HepG2 (cell line): Measurements from ENCODE around the gene ST3GAL5. TPM values are rescaled to one million over a fixed set of nuclear protein-coding genes. Genes with fewer than 3 reads are reported as not detected.

Experiments used
- ATAC-seq: fragments of 200-7000 bp; cut with Tn5 transposase; 3 replicates; pipeline ENCODE4 v1.9.1; 2020; ENCODE audit warnings: mild to moderate bottlenecking, moderate library complexity
- BruUV-seq: library from RNA; stranded (reverse); fragments of 400-500 nt; replicated peaks from 2 replicates; lab custom pipeline; 2021; lab: Mats Ljungman, UMichigan
- CTCF ChIA-PET: fragments of 300-600 bp; formaldehyde crosslinking; extraction: SDS; loops from one replicate; lab custom pipeline; 2021; ENCODE audit warnings: low total read pairs, inconsistent platforms, low intra/inter-chr PET ratio; lab: Yijun Ruan, JAX
- POLR2A ChIA-PET: fragments of 350-600 bp; sonication (Branson Sonifier 250); formaldehyde crosslinking; loops from one replicate; lab custom pipeline; 2020; ENCODE audit warnings: antibody characterized with exemption, inconsistent platforms; lab: Yijun Ruan, JAX
- DNase-seq: peaks from one replicate; pipeline ENCODE4 v3.0.0-alpha.2; 2015; ENCODE audit warnings: low spot score
- FAIRE-seq: peaks from 3 replicates; lab custom pipeline; 2011; peaks lifted over from hg19 to GRCh38; lab: Jason Lieb, UNC
- H2AFZ ChIP-seq: one replicate; pipeline ENCODE4 v1.6.1; 2011; ENCODE audit warnings: low read length, inconsistent platforms
- H3K27ac ChIP-seq: fragments of 300-600 bp; 3 replicates; pipeline ENCODE4 v1.8.0; 2011; ENCODE audit warnings: mixed run types, mild to moderate bottlenecking, mixed read lengths, low read length, inconsistent platforms; ENCODE audit not compliant: insufficient read depth; ENCODE audit errors: extremely low read length
- H3K27me3 ChIP-seq, 2 experiments: fragments of 200-600 bp in 1 of 2; 2 replicates in 1 of 2; 3 replicates in 1 of 2; pipeline versions ENCODE4 v1.6.0 to v1.8.0; 2011; ENCODE audit warnings: low read length in 2 of 2, mild to moderate bottlenecking in 2 of 2, moderate library complexity in 2 of 2, inconsistent platforms in 1 of 2; ENCODE audit not compliant: insufficient read depth in 2 of 2, control insufficient read depth in 1 of 2
- H3K36me3 ChIP-seq, 2 experiments: fragments of 200-600 bp in 1 of 2; replicated peaks in 1 of 2; 2 replicates in 1 of 2; 3 replicates in 1 of 2; pipeline versions ENCODE4 v1.5.1 to v1.8.0; 2011; ENCODE audit warnings: low read length in 2 of 2, inconsistent platforms in 1 of 2; ENCODE audit not compliant: insufficient read depth in 2 of 2, control insufficient read depth in 1 of 2
- H3K4me1 ChIP-seq: 2 replicates; pipeline ENCODE4 v1.5.1; 2012; ENCODE audit warnings: low read length, inconsistent platforms; ENCODE audit not compliant: insufficient read depth
- H3K4me2 ChIP-seq: 2 replicates; pipeline ENCODE4 v1.6.0; 2011; ENCODE audit warnings: low read depth, low read length, inconsistent platforms
- H3K4me3 ChIP-seq, 3 experiments: fragments of 200-600 bp in 1 of 3; sonication (generic), shearing (Covaris generic) in 1 of 3; replicated peaks in 1 of 3; 2 replicates each; pipeline ENCODE4 v1.5.1; 2011 to 2016; ENCODE audit warnings: low read length in 3 of 3, inconsistent platforms in 2 of 3, low read depth in 2 of 3, mild to moderate bottlenecking in 2 of 3, control low read depth in 1 of 3, mixed read lengths in 1 of 3; ENCODE audit not compliant: insufficient read depth in 1 of 3
- H3K79me2 ChIP-seq: one replicate; pipeline ENCODE4 v1.6.1; 2011; ENCODE audit warnings: low read length, inconsistent platforms; ENCODE audit not compliant: insufficient read depth
- H3K9ac ChIP-seq: 2 replicates; pipeline ENCODE4 v1.6.0; 2011; ENCODE audit warnings: mild to moderate bottlenecking, low read depth, low read length, inconsistent platforms; ENCODE audit not compliant: insufficient read depth
- H3K9me3 ChIP-seq: 2 replicates; pipeline ENCODE4 v1.5.1; 2012; ENCODE audit warnings: mild to moderate bottlenecking, low read length
- H4K20me1 ChIP-seq: 2 replicates; pipeline ENCODE4 v1.6.0; 2011; ENCODE audit warnings: inconsistent platforms, mild to moderate bottlenecking, low read length, moderate library complexity; ENCODE audit not compliant: insufficient read depth
- HNRNPL ChIP-seq: fragments of 200-400 bp; formaldehyde crosslinking; IDR thresholded peaks from 2 replicates; pipeline ENCODE4 v1.6.1; 2017; ENCODE audit warnings: mild to moderate bottlenecking, low read depth, low read length
- HNRNPUL1 ChIP-seq: fragments of 200-400 bp; formaldehyde crosslinking; IDR thresholded peaks from 2 replicates; pipeline ENCODE4 v1.6.1; 2017; ENCODE audit warnings: low read depth, mild to moderate bottlenecking, low read length, moderate library complexity
- IRX3 ChIP-seq: sonication (generic); formaldehyde crosslinking; IDR thresholded peaks from 2 replicates; pipeline ENCODE4 v1.8.1; 2023; ENCODE audit warnings: mild to moderate bottlenecking, low read depth, missing genetic modification reagents, borderline replicate concordance
- KDM2A ChIP-seq: sonication (generic); formaldehyde crosslinking; IDR thresholded peaks from 2 replicates; pipeline ENCODE4 v1.4.0; 2020; ENCODE audit warnings: low read depth, missing genetic modification reagents, borderline replicate concordance
- NR1H2 ChIP-seq: sonication (generic); formaldehyde crosslinking; IDR thresholded peaks from 2 replicates; pipeline ENCODE4 v1.8.1; 2022; ENCODE audit warnings: low read depth, missing genetic modification reagents, borderline replicate concordance
- NR3C1 ChIP-seq: sonication (generic); formaldehyde crosslinking; IDR thresholded peaks from 2 replicates; pipeline ENCODE4 v1.4.0; 2020; ENCODE audit warnings: missing genetic modification reagents
- POLR2A ChIP-seq, 2 experiments: IDR thresholded peaks; 2 replicates each; pipeline ENCODE4 v1.6.1; 2011; ENCODE audit warnings: low read depth in 2 of 2, low read length in 2 of 2, mild to moderate bottlenecking in 1 of 2, moderate library complexity in 1 of 2; ENCODE audit not compliant: insufficient read depth in 1 of 2
- SPEN ChIP-seq: sonication (generic); formaldehyde crosslinking; IDR thresholded peaks from 2 replicates; pipeline ENCODE4 v1.5.1; 2020; ENCODE audit warnings: low read depth, mild to moderate bottlenecking, missing genetic modification reagents
- TCF7 ChIP-seq: sonication (generic); IDR thresholded peaks from 2 replicates; pipeline ENCODE4 v1.6.1; 2016; ENCODE audit warnings: antibody characterized with exemption, low read depth
- U2AF2 ChIP-seq: fragments of 200-400 bp; formaldehyde crosslinking; IDR thresholded peaks from 2 replicates; pipeline ENCODE4 v1.6.1; 2017; ENCODE audit warnings: low read depth, mild to moderate bottlenecking, low read length
- ZNF326 ChIP-seq: sonication (generic); formaldehyde crosslinking; IDR thresholded peaks from 2 replicates; pipeline ENCODE4 v1.4.0; 2020; ENCODE audit warnings: missing genetic modification reagents, borderline replicate concordance
- ZNF382 ChIP-seq: sonication (generic); formaldehyde crosslinking; IDR thresholded peaks from 2 replicates; pipeline ENCODE4 v1.5.0; 2020; ENCODE audit warnings: missing genetic modification reagents, mild to moderate bottlenecking, borderline replicate concordance
- ZNF431 ChIP-seq: sonication (generic); formaldehyde crosslinking; IDR thresholded peaks from 2 replicates; pipeline ENCODE4 v1.9.0; 2022; ENCODE audit warnings: missing genetic modification reagents, low read depth, mild to moderate bottlenecking, borderline replicate concordance
- WGBS: methylation state at CpG from one replicate; pipeline ENCODE4 v1.1.6; 2017; ENCODE audit warnings: low lambda C conversion rate; 5-methylcytosine and 5-hydroxymethylcytosine counted together
- in situ Hi-C: cut with HindIII; loops from 2 replicates; pipeline ENCODE4 v1.10.0; 2017; ENCODE audit warnings: low pct_unique_long_range_greater_than_20kb; ENCODE audit not compliant: extremely low pct_ligation_motif_present
- intact Hi-C: fragments of 100-400 bp; cut with micrococcal nuclease; formaldehyde crosslinking; loops from one replicate; pipeline ENCODE4 v1.10.0; 2022; ENCODE audit not compliant: unreplicated experiment
- polyA plus RNA-seq, 8 experiments: library from polyadenylated mRNA; depleted of rRNA in 3 of 8; stranded (reverse) in 7 of 8; unstranded in 1 of 8; fragments of >200 nt; fragmentation: Illumina TruSeq in 4 of 8; extraction: Trizol in 4 of 8; gene quantifications; 2 replicates each; pipeline versions ENCODE4 v1.2.1 to v1.2.3, GENCODE V29; 2011 to 2016; ENCODE audit warnings: low read depth in 4 of 8, missing spikeins in 1 of 8, mixed read lengths in 1 of 8; ENCODE audit not compliant: insufficient read depth in 1 of 8
- total RNA-seq, 5 experiments: library from RNA; depleted of rRNA; stranded (reverse); fragments of >200 nt; fragmentation: Illumina TruSeq; extraction: Trizol; gene quantifications; 2 replicates each; pipeline ENCODE4 v1.2.3, GENCODE V29; 2016; ENCODE audit warnings: low read depth in 1 of 5
- TF ChIP-seq, protein P1 (sequence below): sonication (generic); formaldehyde crosslinking; IDR thresholded peaks from 2 replicates; pipeline ENCODE4 v1.4.0; 2020; ENCODE audit warnings: missing genetic modification reagents, mild to moderate bottlenecking, borderline replicate concordance
- TF ChIP-seq, protein P2 (sequence below): sonication (generic); formaldehyde crosslinking; IDR thresholded peaks from 2 replicates; pipeline ENCODE4 v1.8.1; 2022; ENCODE audit warnings: mild to moderate bottlenecking, missing genetic modification reagents
- TF ChIP-seq, protein P3 (sequence below): IDR thresholded peaks from 2 replicates; pipeline ENCODE4 v1.6.1; 2016
- TF ChIP-seq, protein P4 (sequence below): sonication (generic); formaldehyde crosslinking; IDR thresholded peaks from 2 replicates; pipeline ENCODE4 v1.8.0; 2022; ENCODE audit warnings: mild to moderate bottlenecking, missing genetic modification reagents, moderate library complexity

Gene ST3GAL5
- total and polyA plus RNA-seq, 2 of the 13 experiments (the other 11 are each of a cell fraction or from before 2014, with no cell fraction given) = 1.3 to 2.0 TPM

GRCh38 chr2:85900366-85900765 lies 11.6 kb upstream of the ST3GAL5 start:
- H3K36me3 ChIP-seq = no peaks in the 10 kb centered on the region
- CTCF ChIA-PET = no interaction called here
- no peaks in the 10 kb centered on the region for H4K20me1 ChIP-seq
- H3K9ac ChIP-seq = no peak overlapping the region
- H2AFZ ChIP-seq = no peak overlapping the region
- no peak overlapping the region for H3K4me2 ChIP-seq
- no peaks in the 10 kb centered on the region for H3K79me2 ChIP-seq
- H3K27me3 ChIP-seq = no peaks in the 10 kb centered on the region; a peak in 1 of 5 replicates
- POLR2A ChIA-PET = no interaction called here
- peaks cover 16% of the 10 kb centered on the region for H3K4me1 ChIP-seq
- ATAC-seq (no peak), DNase-seq (no peak), FAIRE-seq (no peak)
- 0 out of 2 replicates have a peak, but pooled peaks cover 7% of the 10 kb centered on the region for H3K9me3 ChIP-seq
- no peak overlapping the region for H3K4me3 ChIP-seq
- TF ChIP-seq TCF7 = no peak
- WGBS = 39% methylated on average over 2 of the region's 2 CpGs
- H3K27ac ChIP-seq = no peak overlapping the region
- no TSS peak for BruUV-seq
- in situ Hi-C loops = no loop called here
- intact Hi-C loops = no loop called here

DNA sequence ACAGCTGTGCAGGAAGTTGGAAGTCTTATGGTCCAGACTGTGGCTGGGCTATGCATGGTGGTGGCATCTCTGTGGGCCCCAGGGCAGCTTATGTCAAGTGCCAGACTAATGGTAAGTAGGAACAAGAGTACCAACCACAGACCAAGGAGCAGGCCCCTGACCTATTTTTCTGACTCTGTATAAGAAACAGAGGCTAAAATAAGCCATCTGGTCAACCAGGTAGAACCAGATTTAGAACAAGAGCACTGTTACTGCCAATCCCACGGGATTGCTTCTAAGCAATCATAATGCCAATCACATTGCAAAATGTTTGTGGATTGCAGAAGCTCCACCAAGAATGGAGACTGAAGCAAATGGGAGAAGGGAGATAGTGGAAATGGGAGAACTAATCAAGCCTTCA lies 11.1 kb upstream of the ST3GAL5 start:
- no peak overlapping the region for H3K27ac ChIP-seq
- H3K9ac ChIP-seq = no peak overlapping the region
- H2AFZ ChIP-seq = no peak overlapping the region
- H3K27me3 ChIP-seq = no peaks in the 10 kb centered on the region
- H3K79me2 ChIP-seq = no peaks in the 10 kb centered on the region
- BruUV-seq = no TSS peak
- 0% methylated on average over 1 of the region's 1 CpG for WGBS
- H3K4me2 ChIP-seq = no peak overlapping the region
- ATAC-seq = no peak
- no peak for FAIRE-seq
- peaks cover 16% of the 10 kb centered on the region for H3K4me1 ChIP-seq
- no peaks in the 10 kb centered on the region for H3K36me3 ChIP-seq
- H4K20me1 ChIP-seq = no peaks in the 10 kb centered on the region
- intact Hi-C loops = no loop called here
- H3K4me3 ChIP-seq = no peak overlapping the region
- ChIA-PET CTCF (no interaction called here), POLR2A (no interaction called here)
- H3K9me3 ChIP-seq = 0 out of 2 replicates have a peak, but pooled peaks cover 7% of the 10 kb centered on the region
- no peak for DNase-seq
- TF ChIP-seq HNRNPL (no peak), NR3C1 (no peak), NR1H2 (no peak), SPEN (CRISPR knock-in tag) (no peak), POLR2A (IDR thresholded peaks at IDR 0.05; ENCODE audit: insufficient read depth in 1 of 2, low read depth in 2 of 2, low read length in 2 of 2) (no peak), KDM2A (CRISPR knock-in tag) (no peak), IRX3 (CRISPR knock-in tag) (no peak), ZNF431 (no peak), ZNF382 (no peak), U2AF2 (no peak), ZNF326 (CRISPR knock-in tag) (no peak), HNRNPUL1 (no peak)
- TF ChIP-seq, protein P1, sequence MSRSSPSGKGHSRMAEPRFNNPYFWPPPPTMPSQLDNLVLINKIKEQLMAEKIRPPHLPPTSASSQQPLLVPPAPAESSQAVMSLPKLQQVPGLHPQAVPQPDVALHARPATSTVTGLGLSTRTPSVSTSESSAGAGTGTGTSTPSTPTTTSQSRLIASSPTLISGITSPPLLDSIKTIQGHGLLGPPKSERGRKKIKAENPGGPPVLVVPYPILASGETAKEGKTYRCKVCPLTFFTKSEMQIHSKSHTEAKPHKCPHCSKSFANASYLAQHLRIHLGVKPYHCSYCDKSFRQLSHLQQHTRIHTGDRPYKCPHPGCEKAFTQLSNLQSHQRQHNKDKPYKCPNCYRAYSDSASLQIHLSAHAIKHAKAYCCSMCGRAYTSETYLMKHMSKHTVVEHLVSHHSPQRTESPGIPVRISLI = no peak
- TF ChIP-seq, protein P2, sequence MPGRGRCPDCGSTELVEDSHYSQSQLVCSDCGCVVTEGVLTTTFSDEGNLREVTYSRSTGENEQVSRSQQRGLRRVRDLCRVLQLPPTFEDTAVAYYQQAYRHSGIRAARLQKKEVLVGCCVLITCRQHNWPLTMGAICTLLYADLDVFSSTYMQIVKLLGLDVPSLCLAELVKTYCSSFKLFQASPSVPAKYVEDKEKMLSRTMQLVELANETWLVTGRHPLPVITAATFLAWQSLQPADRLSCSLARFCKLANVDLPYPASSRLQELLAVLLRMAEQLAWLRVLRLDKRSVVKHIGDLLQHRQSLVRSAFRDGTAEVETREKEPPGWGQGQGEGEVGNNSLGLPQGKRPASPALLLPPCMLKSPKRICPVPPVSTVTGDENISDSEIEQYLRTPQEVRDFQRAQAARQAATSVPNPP (CRISPR knock-in tag) = no peak
- TF ChIP-seq, protein P3, sequence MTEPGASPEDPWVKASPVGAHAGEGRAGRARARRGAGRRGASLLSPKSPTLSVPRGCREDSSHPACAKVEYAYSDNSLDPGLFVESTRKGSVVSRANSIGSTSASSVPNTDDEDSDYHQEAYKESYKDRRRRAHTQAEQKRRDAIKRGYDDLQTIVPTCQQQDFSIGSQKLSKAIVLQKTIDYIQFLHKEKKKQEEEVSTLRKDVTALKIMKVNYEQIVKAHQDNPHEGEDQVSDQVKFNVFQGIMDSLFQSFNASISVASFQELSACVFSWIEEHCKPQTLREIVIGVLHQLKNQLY (CRISPR knock-in tag) = no peak
- TF ChIP-seq, protein P4, sequence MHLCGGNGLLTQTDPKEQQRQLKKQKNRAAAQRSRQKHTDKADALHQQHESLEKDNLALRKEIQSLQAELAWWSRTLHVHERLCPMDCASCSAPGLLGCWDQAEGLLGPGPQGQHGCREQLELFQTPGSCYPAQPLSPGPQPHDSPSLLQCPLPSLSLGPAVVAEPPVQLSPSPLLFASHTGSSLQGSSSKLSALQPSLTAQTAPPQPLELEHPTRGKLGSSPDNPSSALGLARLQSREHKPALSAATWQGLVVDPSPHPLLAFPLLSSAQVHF (CRISPR knock-in tag) = no peak
- TF ChIP-seq, all 625 proteins: peak for 0
- in situ Hi-C loops = no loop called here
